Panc1 (cell line): Measurements from ENCODE around the gene PARD6G. TPM values are rescaled to one million over a fixed set of nuclear protein-coding genes. Genes with fewer than 3 reads are reported as not detected.

Experiments
- ATAC-seq: fragments of 200-7000 bp; cut with Tn5 transposase; 2 replicates; pipeline ENCODE4 v1.9.1; 2020; ENCODE audit warnings: mild to moderate bottlenecking, moderate library complexity
- BruUV-seq: library from RNA; stranded (reverse); fragments of 400-500 nt; replicated peaks from 2 replicates; lab custom pipeline; 2021; lab: Mats Ljungman, UMichigan
- CTCF ChIA-PET: fragments of 300-600 bp; sonication (Branson Sonifier 250); formaldehyde crosslinking; loops from one replicate; lab custom pipeline; 2022; ENCODE audit warnings: antibody characterized with exemption; lab: Charles Lee
- POLR2A ChIA-PET: fragments of 300-600 bp; sonication (Branson Sonifier 250); formaldehyde crosslinking; loops from one replicate; lab custom pipeline; 2022; ENCODE audit warnings: antibody characterized with exemption; lab: Charles Lee
- DNase-seq: peaks from one replicate; pipeline ENCODE4 v3.0.0-alpha.2; 2010; ENCODE audit warnings: low read depth, low spot score
- H3K27ac ChIP-seq: 2 replicates; pipeline ENCODE4 v1.5.1; 2011; ENCODE audit warnings: mild to moderate bottlenecking, low read length, inconsistent platforms
- H3K27me3 ChIP-seq: fragments of 200-500 bp; sonication (Bioruptor generic); 2 replicates; pipeline ENCODE4 v1.6.0; 2014; ENCODE audit warnings: low read length, inconsistent platforms; ENCODE audit not compliant: control insufficient read depth, insufficient read depth
- H3K36me3 ChIP-seq: fragments of 200-500 bp; sonication (Bioruptor generic); 2 replicates; pipeline ENCODE4 v1.5.1; 2014; ENCODE audit warnings: inconsistent platforms, mild to moderate bottlenecking, low read length, moderate library complexity; ENCODE audit not compliant: control insufficient read depth, insufficient read depth
- H3K4me1 ChIP-seq: 2 replicates; pipeline ENCODE4 v1.5.1; 2011; ENCODE audit warnings: inconsistent platforms, mild to moderate bottlenecking, low read length, moderate library complexity; ENCODE audit not compliant: control insufficient read depth, insufficient read depth
- H3K4me3 ChIP-seq, 2 experiments: 2 replicates each; pipeline ENCODE4 v1.5.1; 2011 to 2012; ENCODE audit warnings: low read depth in 2 of 2, low read length in 2 of 2, mild to moderate bottlenecking in 2 of 2, inconsistent platforms in 1 of 2, moderate library complexity in 1 of 2
- H3K9me3 ChIP-seq: fragments of 200-500 bp; sonication (Bioruptor generic); 2 replicates; pipeline ENCODE4 v1.5.1; 2014; ENCODE audit warnings: low read depth, mild to moderate bottlenecking, inconsistent platforms, low read length, moderate library complexity; ENCODE audit not compliant: control insufficient read depth, insufficient read depth
- CTCF ChIP-seq: fragments of 450-650 bp; IDR thresholded peaks from 2 replicates; pipeline ENCODE4 v1.5.1; 2017; ENCODE audit warnings: mild to moderate bottlenecking
- POLR2AphosphoS5 ChIP-seq: IDR thresholded peaks from 2 replicates; pipeline ENCODE4 v1.6.1; 2012; ENCODE audit warnings: mild to moderate bottlenecking, low read depth, low read length, moderate library complexity
- REST ChIP-seq, 2 experiments: IDR thresholded peaks; 2 replicates each; pipeline ENCODE4 v1.6.1; 2011 to 2012; ENCODE audit warnings: low read depth in 2 of 2, control low read depth in 1 of 2, low read length in 1 of 2, mild to moderate bottlenecking in 1 of 2, moderate library complexity in 1 of 2; ENCODE audit not compliant: insufficient read depth in 1 of 2
- SIN3A ChIP-seq: IDR thresholded peaks from 2 replicates; pipeline ENCODE4 v1.6.1; 2012; ENCODE audit warnings: low read depth, mild to moderate bottlenecking, low read length, moderate library complexity, borderline replicate concordance; ENCODE audit not compliant: insufficient read depth
- TCF7L2 ChIP-seq: IDR thresholded peaks from 2 replicates; pipeline ENCODE4 v1.6.1; 2011; ENCODE audit warnings: mild to moderate bottlenecking, low read depth, low read length, inconsistent platforms
- in situ Hi-C: cut with HindIII; loops from 2 replicates; pipeline ENCODE4 v1.10.0; 2016; ENCODE audit warnings: low sequenced_read_pairs, low pct_unique_long_range_greater_than_20kb
- intact Hi-C: fragments of 100-400 bp; cut with micrococcal nuclease; formaldehyde crosslinking; loops from one replicate; pipeline ENCODE4 v1.10.0; 2022; ENCODE audit not compliant: unreplicated experiment
- total RNA-seq: library from RNA; stranded (reverse); gene quantifications from one replicate; pipeline ENCODE4 v1.2.1, GENCODE V29; 2021; ENCODE audit not compliant: unreplicated experiment

The PARD6G gene
- total RNA-seq, 1 experiment from 2014 or later: 5.2 TPM

DNA sequence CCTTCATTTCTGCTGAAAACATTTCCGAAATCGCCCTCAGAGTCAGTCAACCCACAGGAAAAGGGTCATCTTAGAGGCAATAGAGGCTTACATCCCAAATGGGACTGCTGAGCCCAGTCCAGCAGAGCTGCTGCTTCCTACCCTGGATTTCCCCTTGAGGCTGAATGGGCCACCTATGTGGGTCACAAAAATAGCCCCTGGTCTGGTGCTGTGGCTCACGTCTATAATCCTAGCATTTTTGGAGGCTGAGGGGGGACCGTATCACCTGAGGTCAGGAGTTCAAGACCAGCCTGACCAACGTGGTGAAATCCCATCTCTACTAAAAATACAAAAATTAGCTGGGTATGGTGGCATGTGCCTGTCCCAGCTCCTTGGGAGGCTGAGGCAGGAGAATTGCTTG, 88.9 kb downstream of the PARD6G start:
- in situ Hi-C loops: no loop called here
- Histone ChIP-seq H3K27ac (no peak overlapping the region), H3K4me1 (no peaks in the 10 kb centered on the region; the same call in 1 of the 2 replicates), H3K27me3 (no peaks in the 10 kb centered on the region), H3K36me3 (no peaks in the 10 kb centered on the region), H3K9me3 (no peaks in the 10 kb centered on the region), H3K4me3 (no peak overlapping the region)
- ATAC-seq (no peak), DNase-seq (no peak)
- BruUV-seq: no TSS peak
- intact Hi-C loops: loop anchor here (10.0 kb wide), 1 partner anchor 124 kb away; the partner anchor contains the start of gene RBFA
- TF ChIP-seq SIN3A (no peak), POLR2AphosphoS5 (no peak), REST (IDR thresholded peaks at IDR 0.05; ENCODE audit: insufficient read depth in 1 of 2, low read depth in 2 of 2, low read length in 1 of 2) (no peak), TCF7L2 (no peak), CTCF (no peak)
- CTCF ChIA-PET: interaction anchor here (0.5 to 1.9 kb wide), 3 partner anchors 42 to 98 kb away, joined by 4 to 8 read pairs (median 7); no protein-coding TSS in a partner anchor
- POLR2A ChIA-PET: no interaction called here

GRCh38 chr18:80157708-80158343, 89.5 kb downstream of the PARD6G start:
- Histone ChIP-seq H3K27me3 (no peaks in the 10 kb centered on the region), H3K4me3 (no peak overlapping the region), H3K9me3 (no peaks in the 10 kb centered on the region), H3K36me3 (no peaks in the 10 kb centered on the region), H3K27ac (no peak overlapping the region), H3K4me1 (no peaks in the 10 kb centered on the region; the same call in 1 of the 2 replicates)
- BruUV-seq: no TSS peak
- no peak for TF ChIP-seq POLR2AphosphoS5
- TF ChIP-seq CTCF: no peak
- TF ChIP-seq SIN3A: no peak
- TF ChIP-seq REST (IDR thresholded peaks at IDR 0.05; ENCODE audit: insufficient read depth in 1 of 2, low read depth in 2 of 2, low read length in 1 of 2): no peak
- DNase-seq: peak; percentile 72
- in situ Hi-C loops (no loop called here), intact Hi-C loops (loop anchor here (10.0 kb wide), 1 partner anchor 123 kb away; the partner anchor contains the start of gene RBFA)
- CTCF ChIA-PET: interaction anchor here (0.5 to 1.9 kb wide), 4 partner anchors 10 to 99 kb away, joined by 3 to 8 read pairs (median 6); no protein-coding TSS in a partner anchor
- POLR2A ChIA-PET: no interaction called here
- ATAC-seq: peak; percentile 81
